Measurements from ENCODE around the gene GDPD4. TPM values are rescaled to one million over a fixed set of nuclear protein-coding genes. Genes with fewer than 3 reads are reported as not detected.

GDPD4 gene
- total RNA-seq, 4 donors from 2014 or later = not detected

- Histone ChIP-seq H3K27me3 (no peaks in the 10 kb centered on the region), H3K9me3 (no peaks in the 10 kb centered on the region), H3K4me1 (no peaks in the 10 kb centered on the region), H3K36me3 (no peaks in the 10 kb centered on the region), H3K27ac (no peak overlapping the region), H3K4me3 (no peak overlapping the region)
- no peak for DNase-seq
- no peak for TF ChIP-seq CTCF (IDR thresholded peaks at IDR 0.05)
- no peak for TF ChIP-seq POLR2A (IDR thresholded peaks at IDR 0.05)
Measured at GRCh38 chr11:77236901-77237300, 64.6 kb downstream of the GDPD4 start.

GRCh38 chr11:77233011-77233410, 68.5 kb downstream of the GDPD4 start:
- no peaks in the 10 kb centered on the region for H3K9me3 ChIP-seq
- DNase-seq = no peak
- H3K36me3 ChIP-seq = no peaks in the 10 kb centered on the region
- H3K27ac ChIP-seq = no peak overlapping the region
- no peaks in the 10 kb centered on the region for H3K4me1 ChIP-seq
- H3K4me3 ChIP-seq = no peak overlapping the region
- TF ChIP-seq POLR2A (IDR thresholded peaks at IDR 0.05) = no peak
- no peak for TF ChIP-seq CTCF (IDR thresholded peaks at IDR 0.05)
- H3K27me3 ChIP-seq = no peaks in the 10 kb centered on the region

GRCh38 chr11:77232242-77232641, 69.2 kb downstream of the GDPD4 start:
- H3K4me3 ChIP-seq = no peak overlapping the region
- no peak for TF ChIP-seq CTCF (IDR thresholded peaks at IDR 0.05)
- TF ChIP-seq POLR2A (IDR thresholded peaks at IDR 0.05) = no peak
- no peak overlapping the region for H3K27ac ChIP-seq
- H3K9me3 ChIP-seq = no peaks in the 10 kb centered on the region
- no peaks in the 10 kb centered on the region for H3K27me3 ChIP-seq
- H3K4me1 ChIP-seq = no peaks in the 10 kb centered on the region
- no peaks in the 10 kb centered on the region for H3K36me3 ChIP-seq
- no peak for DNase-seq

GRCh38 chr11:77231800-77232199, 69.7 kb downstream of the GDPD4 start:
- Histone ChIP-seq H3K27ac (no peak overlapping the region), H3K36me3 (no peaks in the 10 kb centered on the region), H3K4me3 (no peak overlapping the region), H3K4me1 (no peaks in the 10 kb centered on the region), H3K9me3 (no peaks in the 10 kb centered on the region), H3K27me3 (no peaks in the 10 kb centered on the region)
- DNase-seq = no peak
- no peak for TF ChIP-seq POLR2A (IDR thresholded peaks at IDR 0.05)
- TF ChIP-seq CTCF (IDR thresholded peaks at IDR 0.05) = no peak

GRCh38 chr11:77230878-77231605, 70.4 kb downstream of the GDPD4 start:
- Histone ChIP-seq H3K4me3 (no peak overlapping the region), H3K27ac (no peak overlapping the region), H3K9me3 (no peaks in the 10 kb centered on the region), H3K36me3 (no peaks in the 10 kb centered on the region), H3K4me1 (no peaks in the 10 kb centered on the region), H3K27me3 (no peaks in the 10 kb centered on the region)
- TF ChIP-seq CTCF (IDR thresholded peaks at IDR 0.05) (no peak), POLR2A (IDR thresholded peaks at IDR 0.05) (no peak)
- no peak for DNase-seq

All from Peyer's patch (tissue), 4 donors.